GM18517 (cell line): Measurements from ENCODE around the gene CRYBB1.
"Not testable (repeated sequence)": the region's sequence is repeated elsewhere in the genome, so short reads cannot be mapped to it uniquely, and the experiment has no call there.

ENCODE experiments used
- ATAC-seq: cut with Tn5 transposase; IDR thresholded peaks from one replicate; pipeline ENCODE4 v1.9.1; 2021; ENCODE audit warnings: mild to moderate bottlenecking, moderate library complexity; ENCODE audit not compliant: unreplicated experiment

The CRYBB1 gene

GRCh38 chr22:26642465-26643417 is 24.9 kb upstream of the CRYBB1 start:
- no peak for ATAC-seq

DNA sequence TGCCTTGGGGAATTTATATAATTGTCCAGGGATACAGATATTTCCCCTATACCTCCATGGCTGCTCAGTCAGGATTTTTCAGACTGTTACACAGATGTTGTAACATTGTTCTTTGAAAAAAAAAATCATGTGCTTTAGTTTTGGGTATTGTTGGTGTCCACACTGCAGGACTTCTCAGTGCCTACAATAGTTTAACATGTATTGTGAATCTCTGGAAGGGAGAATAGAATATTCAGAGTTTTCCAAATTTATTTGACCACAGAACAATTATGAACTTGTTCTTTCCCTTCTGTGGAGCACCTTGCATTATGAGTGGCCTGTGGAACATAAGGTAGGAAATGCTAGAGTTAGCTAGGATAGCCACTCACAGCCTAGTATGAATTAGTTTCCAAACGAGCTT is 18.5 kb upstream of the CRYBB1 start:
- no peak for ATAC-seq

DNA sequence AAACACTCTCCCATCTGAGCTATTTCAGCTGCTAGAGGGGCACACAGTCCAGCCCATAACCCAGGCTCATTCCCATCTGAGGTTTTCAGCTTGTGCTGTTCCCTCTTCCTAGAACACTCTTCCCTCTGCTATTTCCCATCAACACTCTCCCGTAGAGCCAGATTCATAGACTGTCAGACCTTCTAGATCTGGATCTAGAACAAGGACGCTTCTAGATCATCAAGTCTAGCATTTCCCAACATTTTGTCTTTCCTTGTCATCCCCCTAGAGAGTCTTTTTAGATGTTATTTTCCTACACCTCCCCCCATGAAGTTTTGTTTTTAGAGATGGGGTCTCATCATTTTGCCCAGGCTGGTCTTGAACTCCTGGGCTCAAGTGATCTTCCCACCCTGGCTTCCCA is 17.3 kb upstream of the CRYBB1 start:
- no peak for ATAC-seq

DNA sequence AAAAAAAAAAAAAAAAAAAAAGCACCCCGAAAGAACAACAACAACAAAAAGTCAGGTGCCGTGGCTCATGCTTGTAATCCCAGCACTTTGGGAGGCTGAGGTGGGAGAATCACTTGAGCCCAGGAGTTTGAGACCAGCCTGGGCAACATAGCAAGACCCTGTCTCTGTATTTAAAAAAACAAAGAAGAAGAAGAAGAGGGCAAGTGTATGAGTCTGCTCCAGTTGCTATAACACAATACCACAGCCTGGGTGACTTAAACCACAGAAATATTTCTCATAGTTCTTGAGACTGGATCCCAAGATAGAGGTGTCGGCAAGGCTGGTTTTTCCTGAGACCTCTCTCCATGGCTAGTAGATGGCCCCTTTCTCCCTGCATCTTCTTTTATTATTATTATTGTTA is 16.4 kb upstream of the CRYBB1 start:
- no peak for ATAC-seq

- no peak for ATAC-seq
These were observed 14.8 kb upstream of the CRYBB1 start for GRCh38 chr22:26632422-26633155.

- no peak for ATAC-seq
These were observed 13.5 kb upstream of the CRYBB1 start for GRCh38 chr22:26631282-26631681.

- no peak for ATAC-seq
These were observed 12.3 kb upstream of the CRYBB1 start for GRCh38 chr22:26629988-26630761.

- ATAC-seq: no peak
These were observed 7.0 kb upstream of the CRYBB1 start for GRCh38 chr22:26624803-26625202.

- no peak for ATAC-seq
These were observed 6.2 kb upstream of the CRYBB1 start for GRCh38 chr22:26623984-26624383.

DNA sequence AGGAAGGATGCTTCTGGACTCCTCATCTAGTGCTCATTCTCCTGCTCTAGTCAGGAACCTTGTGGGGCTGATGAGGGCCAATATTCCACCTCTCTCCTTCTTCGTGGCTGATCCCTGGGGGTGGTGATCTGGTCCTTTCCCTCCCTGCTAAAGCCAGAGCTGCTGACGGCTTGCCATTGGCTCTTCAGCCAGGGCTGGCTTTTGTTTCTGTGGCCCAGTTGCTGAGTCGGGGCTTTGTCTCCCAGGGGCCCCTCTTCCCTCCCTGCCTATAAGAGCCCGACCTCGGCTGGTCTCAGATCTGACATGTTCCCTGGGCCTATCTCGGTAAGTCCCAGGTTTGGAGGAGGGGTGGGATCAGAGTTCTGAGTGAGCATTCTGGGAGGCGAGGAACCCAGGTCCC is 3.8 kb upstream of the CRYBB1 start, which contains the start of gene CRYBA4:
Gene CRYBA4 (plus strand): TSS at position 301 of the 400 bp plus-strand sequence. CDS start 634 bp downstream, outside the sequence.
- no peak for ATAC-seq

DNA sequence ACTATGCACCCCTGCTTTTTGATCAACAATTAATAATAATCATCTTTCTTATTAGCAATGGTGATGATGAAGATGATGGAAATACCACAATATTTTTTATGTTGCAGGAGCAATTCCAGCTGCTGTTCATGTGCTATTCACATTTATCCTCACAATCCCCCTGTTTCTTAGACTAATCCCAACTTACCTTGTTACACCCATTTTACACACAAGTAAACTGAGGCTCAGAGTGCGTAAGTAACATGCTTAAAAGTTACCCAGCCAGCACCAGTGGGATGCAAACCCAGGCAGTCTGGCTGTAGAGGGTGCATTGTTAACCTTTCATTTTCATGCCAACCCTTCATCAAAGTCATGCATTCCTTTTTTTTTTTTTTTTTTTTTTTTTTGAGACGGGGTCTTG is 2.4 kb upstream of the CRYBB1 start:
- no peak for ATAC-seq

- no peak for ATAC-seq
These were observed 1.7 kb upstream of the CRYBB1 start for GRCh38 chr22:26619510-26619909.

DNA sequence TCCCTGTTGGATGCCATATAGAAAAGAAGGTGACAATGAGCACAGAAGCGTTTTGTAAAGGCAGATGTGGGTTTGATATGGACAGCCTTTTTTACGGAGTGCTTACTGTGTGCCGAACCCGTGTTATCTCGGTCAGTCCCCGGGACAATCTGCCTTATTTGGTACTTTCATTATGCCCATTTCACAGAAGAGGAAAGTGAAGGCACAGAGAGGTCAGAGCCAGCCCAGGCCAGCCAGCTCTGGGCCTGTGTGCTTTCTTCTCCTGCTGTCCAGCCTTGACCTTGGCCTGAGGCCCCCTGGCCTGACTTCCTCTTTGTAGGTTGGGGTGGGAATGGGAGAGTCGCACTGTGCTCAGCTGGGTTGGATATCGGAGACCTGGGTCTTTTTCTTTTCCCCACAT is 628 bp upstream of the CRYBB1 start:
- ATAC-seq: no peak

GRCh38 chr22:26616650-26617049 is 1.2 kb downstream of the CRYBB1 start:
- ATAC-seq: no peak

- no peak for ATAC-seq
These were observed 1.9 kb downstream of the CRYBB1 start for GRCh38 chr22:26615830-26616435.

GRCh38 chr22:26615149-26615548 is 2.7 kb downstream of the CRYBB1 start:
- no peak for ATAC-seq

DNA sequence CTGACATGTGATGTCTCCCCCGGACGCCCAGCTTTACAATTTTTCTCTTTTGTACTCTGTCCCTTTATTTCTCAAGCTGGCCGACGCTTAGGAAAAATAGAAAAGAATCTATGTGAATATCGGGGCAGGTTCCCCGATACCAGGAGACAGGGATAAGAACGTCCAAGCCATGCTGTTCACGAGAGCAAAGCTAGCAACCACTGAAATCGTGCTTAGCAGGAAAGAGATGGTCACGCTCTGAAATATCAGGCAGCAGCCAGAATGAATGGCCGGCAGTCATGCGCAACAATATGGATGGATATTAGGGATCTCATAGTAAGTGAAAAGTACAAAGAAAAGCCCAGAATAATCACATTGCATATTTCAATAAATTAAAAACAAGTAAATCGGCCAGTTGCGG is 3.5 kb downstream of the CRYBB1 start:
- no peak for ATAC-seq

DNA sequence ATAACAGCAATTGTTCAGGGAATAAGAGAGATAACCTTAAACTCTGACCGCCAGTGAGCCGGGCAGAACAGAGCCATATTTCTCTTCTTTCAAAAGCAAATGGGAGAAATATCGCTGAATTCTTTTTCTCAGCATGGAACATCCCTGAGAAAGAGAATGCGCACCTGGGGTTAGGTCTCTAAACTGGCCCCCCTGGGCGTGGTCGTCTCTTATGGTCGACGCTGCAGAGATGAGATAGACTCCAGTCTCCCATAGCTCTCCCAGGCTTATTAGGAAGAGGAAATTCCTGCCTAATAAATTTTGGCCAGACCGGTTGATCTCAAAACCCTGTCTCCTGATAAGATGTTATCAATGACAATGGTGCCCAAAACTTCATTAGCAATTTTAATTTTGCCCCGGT is 4.1 kb downstream of the CRYBB1 start:
- not testable (repeated sequence) for ATAC-seq

DNA sequence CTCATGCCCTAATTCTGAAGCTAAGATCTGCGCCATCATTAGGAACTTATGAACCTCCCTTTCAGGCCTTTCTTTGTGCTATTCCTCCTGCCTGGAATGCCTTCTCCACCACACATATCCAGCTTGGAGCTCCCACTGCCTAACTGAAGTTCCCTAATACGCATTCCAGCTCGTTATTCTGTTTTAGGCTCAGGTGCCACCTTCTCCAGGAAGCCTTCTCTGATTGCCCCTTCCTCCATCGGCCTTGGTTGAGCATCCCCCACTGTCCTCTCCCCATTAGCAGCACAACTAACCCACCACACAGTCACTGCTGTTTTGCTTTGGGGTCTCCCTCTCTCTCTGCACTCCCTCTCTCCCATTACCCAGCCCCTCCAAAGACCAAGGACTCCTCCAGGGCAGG is 5.2 kb downstream of the CRYBB1 start:
- ATAC-seq: no peak

GRCh38 chr22:26610996-26611395 is 6.8 kb downstream of the CRYBB1 start:
- ATAC-seq: no peak
